CD14-positive monocyte (primary cell): ENCODE results near the gene SEMA4D. TPM values are rescaled to one million over a fixed set of nuclear protein-coding genes. Genes with fewer than 3 reads are reported as not detected.

Experiments used
- DNase-seq, 3 donors: peaks; one replicate each; pipeline ENCODE4 v3.0.0-alpha.2; 2011 to 2022
- H2AFZ ChIP-seq: 2 replicates; pipeline ENCODE4 v1.6.0; 2012; ENCODE audit warnings: mild to moderate bottlenecking, low read depth, low read length, inconsistent platforms; ENCODE audit not compliant: insufficient read depth, poor library complexity, severe bottlenecking
- H3K27ac ChIP-seq, 2 donors: 1 replicate in 1 of 2; 2 replicates in 1 of 2; pipeline ENCODE4 v1.5.1; 2012 to 2013; ENCODE audit warnings: low read length in 2 of 2, control low read depth in 1 of 2, inconsistent platforms in 1 of 2, low read depth in 1 of 2, mild to moderate bottlenecking in 1 of 2
- H3K27me3 ChIP-seq, 2 donors: one replicate each; pipeline versions ENCODE4 v1.6.0 to v1.6.1; 2011 to 2013; ENCODE audit warnings: low read length in 2 of 2; ENCODE audit not compliant: control insufficient read depth in 2 of 2, insufficient read depth in 2 of 2
- H3K36me3 ChIP-seq, 2 donors: replicated peaks in 1 of 2; 1 replicate in 1 of 2; 2 replicates in 1 of 2; pipeline versions ENCODE4 v1.5.1 to v1.6.1; 2012 to 2013; ENCODE audit warnings: low read length in 2 of 2, control low read depth in 1 of 2, inconsistent platforms in 1 of 2, mild to moderate bottlenecking in 1 of 2; ENCODE audit not compliant: insufficient read depth in 2 of 2, control insufficient read depth in 1 of 2
- H3K4me1 ChIP-seq, 2 donors: 1 replicate in 1 of 2; 2 replicates in 1 of 2; pipeline versions ENCODE4 v1.5.1 to v1.6.1; 2012 to 2013; ENCODE audit warnings: low read length in 2 of 2, control low read depth in 1 of 2, inconsistent platforms in 1 of 2, mild to moderate bottlenecking in 1 of 2, moderate library complexity in 1 of 2; ENCODE audit not compliant: insufficient read depth in 2 of 2, control insufficient read depth in 1 of 2
- H3K4me2 ChIP-seq: replicated peaks from 2 replicates; pipeline ENCODE3; 2012; ENCODE audit warnings: low read length, moderate library complexity, mild to moderate bottlenecking; ENCODE audit not compliant: poor library complexity, severe bottlenecking; ENCODE audit errors: extremely low read depth
- H3K4me3 ChIP-seq, 3 experiments: fragments of 200-600 bp in 1 of 3; sonication (generic) in 1 of 3; replicated peaks in 1 of 3; 1 replicate in 2 of 3; 2 replicates in 1 of 3; pipeline ENCODE4 v1.5.1; 2011 to 2013; ENCODE audit warnings: low read length in 3 of 3, mild to moderate bottlenecking in 3 of 3, control low read depth in 2 of 3, low read depth in 2 of 3, inconsistent platforms in 1 of 3, moderate library complexity in 1 of 3
- H3K79me2 ChIP-seq: 2 replicates; pipeline ENCODE4 v1.6.0; 2012; ENCODE audit warnings: mild to moderate bottlenecking, control low read depth, inconsistent platforms, low read length, moderate library complexity; ENCODE audit not compliant: insufficient read depth
- H3K9ac ChIP-seq: 2 replicates; pipeline ENCODE4 v1.6.0; 2017; ENCODE audit warnings: low read length, mild to moderate bottlenecking; ENCODE audit not compliant: insufficient read depth, poor library complexity, severe bottlenecking
- H3K9me3 ChIP-seq, 2 donors: replicated peaks in 1 of 2; 1 replicate in 1 of 2; 2 replicates in 1 of 2; pipeline versions ENCODE4 v1.5.1 to v1.6.1; 2012 to 2013; ENCODE audit warnings: low read length in 2 of 2, control low read depth in 1 of 2; ENCODE audit not compliant: control insufficient read depth in 1 of 2, insufficient read depth in 1 of 2
- H4K20me1 ChIP-seq: 2 replicates; pipeline ENCODE4 v1.6.0; 2012; ENCODE audit warnings: mild to moderate bottlenecking, low read length, control low read depth, moderate library complexity; ENCODE audit not compliant: insufficient read depth
- H3K27ac Mint-ChIP-seq, 7 donors: one replicate each; pipeline ENCODE4 v1.8.0; 2020; ENCODE audit warnings: mild to moderate bottlenecking in 7 of 7, mixed read lengths in 7 of 7, moderate library complexity in 6 of 7, inconsistent platforms in 2 of 7
- H3K27me3 Mint-ChIP-seq, 3 donors: one replicate each; pipeline ENCODE4 v1.8.0; 2021 to 2022; ENCODE audit warnings: low read depth in 3 of 3, mild to moderate bottlenecking in 3 of 3, mixed read lengths in 3 of 3, moderate library complexity in 3 of 3, inconsistent platforms in 1 of 3
- H3K36me3 Mint-ChIP-seq, 2 donors: one replicate each; pipeline ENCODE4 v1.8.0; 2020; ENCODE audit warnings: mixed read lengths in 2 of 2, inconsistent platforms in 1 of 2, mild to moderate bottlenecking in 1 of 2
- H3K4me1 Mint-ChIP-seq: one replicate; pipeline ENCODE4 v1.8.0; 2020; ENCODE audit warnings: mild to moderate bottlenecking, mixed read lengths
- H3K4me3 Mint-ChIP-seq, 2 donors: one replicate each; pipeline ENCODE4 v1.8.0; 2020; ENCODE audit warnings: mild to moderate bottlenecking in 2 of 2, mixed read lengths in 2 of 2, moderate library complexity in 1 of 2
- H3K9me3 Mint-ChIP-seq, 7 donors: one replicate each; pipeline ENCODE4 v1.8.0; 2020 to 2022; ENCODE audit warnings: mixed read lengths in 7 of 7, mild to moderate bottlenecking in 6 of 7, moderate library complexity in 6 of 7, inconsistent platforms in 2 of 7
- WGBS: methylation state at CpG from one replicate; pipeline ENCODE4 v1.1.5; 2013; ENCODE audit warnings: missing lambda C conversion rate; ENCODE audit not compliant: insufficient coverage; 5-methylcytosine and 5-hydroxymethylcytosine counted together
- intact Hi-C, 2 donors: fragments of 100-400 bp; cut with micrococcal nuclease; formaldehyde crosslinking; loops; one replicate each; pipeline versions ENCODE4 v1.15.0 to v1.15.1; 2023
- polyA plus RNA-seq, 3 donors: library from polyadenylated mRNA; depleted of rRNA in 1 of 3; unstranded in 2 of 3; stranded (reverse) in 1 of 3; fragments of 300-500 nt in 2 of 3; fragments of >200 nt in 1 of 3; fragmentation: Illumina TruSeq in 2 of 3; gene quantifications; 1 replicate in 2 of 3; 2 replicates in 1 of 3; pipeline ENCODE4 v1.2.3, GENCODE V29; 2012 to 2021
- TF ChIP-seq, protein P1 (sequence below): fragments of 200-600 bp; IDR thresholded peaks from one replicate; pipeline ENCODE4 v1.8.0; 2022; ENCODE audit warnings: antibody characterized with exemption, mild to moderate bottlenecking

Gene SEMA4D
- polyA plus RNA-seq, 3 donors, result 28.2 to 117 (median 28.6) TPM

DNA sequence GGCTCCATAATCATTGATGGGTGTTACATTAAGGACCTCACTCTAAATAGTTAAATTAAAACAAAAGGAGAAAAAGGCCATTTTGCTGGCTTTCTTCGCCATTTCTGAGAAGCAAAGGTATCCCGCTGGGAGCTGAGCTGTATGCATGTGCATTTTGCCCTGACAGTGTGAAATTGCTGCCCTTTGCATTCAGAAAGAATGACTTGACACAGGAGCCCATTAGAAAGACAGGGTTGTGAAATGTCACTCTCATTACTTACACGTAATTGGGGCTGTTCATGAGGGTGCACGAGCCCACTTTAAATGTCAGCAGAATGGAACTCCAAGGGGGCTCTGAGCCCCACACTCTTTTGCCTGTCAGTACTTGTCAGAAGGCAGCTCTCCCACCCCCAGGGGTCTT lies 85.0 kb downstream of the SEMA4D start:
- Mint-ChIP-seq H3K36me3 (peaks cover 72 to 79% of the 10 kb centered on the region in 2 donors), H3K4me3 (no peak overlapping the region), H3K27me3 (peaks cover 0 to 8% (median 0%) of the 10 kb centered on the region in 3 donors), H3K4me1 (peaks cover 52% of the 10 kb centered on the region), H3K27ac (no peak overlapping the region), H3K9me3 (peaks cover 0 to 3% (median 0%) of the 10 kb centered on the region in 7 donors)
- Histone ChIP-seq H3K4me1 (peaks cover 25 to 44% of the 10 kb centered on the region in 2 donors), H3K4me3 (no peak overlapping the region), H2AFZ (no peak overlapping the region), H3K9ac (no peak overlapping the region), H3K36me3 (peaks cover 23 to 79% of the 10 kb centered on the region in 2 donors), H3K79me2 (peaks cover 86% of the 10 kb centered on the region), H3K9me3 (no peaks in the 10 kb centered on the region), H3K27ac (no peak overlapping the region), H4K20me1 (peaks cover 100% of the 10 kb centered on the region), H3K4me2 (no peak overlapping the region), H3K27me3 (no peaks in the 10 kb centered on the region)
- 89% methylated on average over 4 of the region's 4 CpGs for WGBS
- no peak for DNase-seq
- intact Hi-C loops, result no loop called here
- TF ChIP-seq, protein P1, sequence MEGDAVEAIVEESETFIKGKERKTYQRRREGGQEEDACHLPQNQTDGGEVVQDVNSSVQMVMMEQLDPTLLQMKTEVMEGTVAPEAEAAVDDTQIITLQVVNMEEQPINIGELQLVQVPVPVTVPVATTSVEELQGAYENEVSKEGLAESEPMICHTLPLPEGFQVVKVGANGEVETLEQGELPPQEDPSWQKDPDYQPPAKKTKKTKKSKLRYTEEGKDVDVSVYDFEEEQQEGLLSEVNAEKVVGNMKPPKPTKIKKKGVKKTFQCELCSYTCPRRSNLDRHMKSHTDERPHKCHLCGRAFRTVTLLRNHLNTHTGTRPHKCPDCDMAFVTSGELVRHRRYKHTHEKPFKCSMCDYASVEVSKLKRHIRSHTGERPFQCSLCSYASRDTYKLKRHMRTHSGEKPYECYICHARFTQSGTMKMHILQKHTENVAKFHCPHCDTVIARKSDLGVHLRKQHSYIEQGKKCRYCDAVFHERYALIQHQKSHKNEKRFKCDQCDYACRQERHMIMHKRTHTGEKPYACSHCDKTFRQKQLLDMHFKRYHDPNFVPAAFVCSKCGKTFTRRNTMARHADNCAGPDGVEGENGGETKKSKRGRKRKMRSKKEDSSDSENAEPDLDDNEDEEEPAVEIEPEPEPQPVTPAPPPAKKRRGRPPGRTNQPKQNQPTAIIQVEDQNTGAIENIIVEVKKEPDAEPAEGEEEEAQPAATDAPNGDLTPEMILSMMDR, result no peak

DNA sequence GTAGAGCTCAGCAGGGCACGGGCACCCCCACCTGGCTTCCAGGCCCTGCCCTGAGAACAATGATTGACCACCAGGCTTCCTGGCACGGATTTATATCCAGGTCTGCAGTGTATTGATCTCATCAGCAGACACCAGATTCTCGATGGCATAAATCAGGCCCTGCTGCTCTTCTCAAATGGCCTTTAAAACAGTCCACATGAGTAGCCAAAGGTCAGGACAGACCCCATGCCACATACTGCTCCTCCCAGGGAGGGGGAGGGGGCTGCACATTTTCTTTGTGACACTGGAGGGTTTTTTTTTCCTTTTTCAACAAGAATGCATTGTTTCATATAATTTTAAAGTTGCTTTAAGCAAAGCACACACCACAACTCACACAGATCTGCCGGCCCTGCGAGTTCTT lies 85.4 kb downstream of the SEMA4D start:
- Histone ChIP-seq H3K36me3 (peaks cover 23 to 79% of the 10 kb centered on the region in 2 donors), H3K27ac (no peak overlapping the region), H3K27me3 (no peaks in the 10 kb centered on the region), H3K9me3 (no peaks in the 10 kb centered on the region), H4K20me1 (peaks cover 100% of the 10 kb centered on the region), H3K4me2 (no peak overlapping the region), H3K9ac (no peak overlapping the region), H2AFZ (no peak overlapping the region), H3K4me3 (no peak overlapping the region), H3K4me1 (peaks cover 25 to 42% of the 10 kb centered on the region in 2 donors), H3K79me2 (peaks cover 86% of the 10 kb centered on the region)
- TF ChIP-seq, protein P1, result no peak
- peaks cover 0 to 3% (median 1%) of the 10 kb centered on the region in 7 donors for H3K9me3 Mint-ChIP-seq
- WGBS, result 100% methylated on average over 2 of the region's 5 CpGs
- peaks cover 51% of the 10 kb centered on the region for H3K4me1 Mint-ChIP-seq
- no peak overlapping the region for H3K27ac Mint-ChIP-seq
- H3K36me3 Mint-ChIP-seq, result peaks cover 70 to 78% of the 10 kb centered on the region in 2 donors
- DNase-seq, result no peak
- H3K27me3 Mint-ChIP-seq, result peaks cover 0 to 8% (median 0%) of the 10 kb centered on the region in 3 donors
- intact Hi-C loops, result no loop called here
- no peak overlapping the region for H3K4me3 Mint-ChIP-seq
